NT2/D1 (cell line): Measurements from ENCODE around the gene ARGLU1.

Experiments
- YY1 ChIP-seq: IDR thresholded peaks from 2 replicates; pipeline ENCODE4 v1.6.1; 2011; ENCODE audit not compliant: insufficient read length, insufficient read depth
- ZNF274 ChIP-seq: IDR thresholded peaks from 2 replicates; pipeline ENCODE4 v1.6.1; 2011; ENCODE audit warnings: mild to moderate bottlenecking, low read depth, low read length

DNA sequence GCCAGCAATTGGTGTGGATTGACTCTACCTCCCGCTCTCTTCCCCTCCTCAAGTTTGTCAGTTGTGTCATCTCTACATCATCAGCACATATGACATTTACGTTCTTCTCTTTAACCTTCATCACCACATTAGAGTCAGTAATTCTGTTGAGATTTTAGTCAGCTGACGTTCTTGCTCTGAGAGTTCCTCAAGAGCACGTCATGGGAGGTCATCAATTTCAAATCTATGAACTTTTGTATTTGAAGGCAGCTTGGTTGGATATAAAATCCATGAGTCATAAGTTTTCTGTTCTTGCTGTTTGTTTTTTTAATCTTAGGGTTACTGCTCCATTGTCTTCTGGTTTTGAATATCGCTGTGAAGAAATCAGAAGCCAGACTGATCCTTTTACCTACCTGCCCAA lies 21.8 kb upstream of the ARGLU1 start:
- no peak for TF ChIP-seq ZNF274
- no peak for TF ChIP-seq YY1
